RWPE2 (cell line): Measurements from ENCODE around the gene LCMT1.

Experiments
- ATAC-seq: fragments of 200-7000 bp; cut with Tn5 transposase; 3 replicates; pipeline ENCODE4 v1.9.1; 2021; ENCODE audit warnings: low read depth
- DNase-seq: peaks from one replicate; pipeline ENCODE4 v3.0.0-alpha.2; 2020; ENCODE audit warnings: low spot score
- H3K27ac ChIP-seq: fragments of 450-650 bp; 2 replicates; pipeline ENCODE4 v1.5.1; 2017; ENCODE audit warnings: mild to moderate bottlenecking; ENCODE audit not compliant: poor library complexity, severe bottlenecking
- H3K27me3 ChIP-seq: fragments of 250-450 bp; sonication (Bioruptor Pico); 2 replicates; pipeline ENCODE4 v1.5.1; 2021; ENCODE audit warnings: mild to moderate bottlenecking, moderate library complexity; ENCODE audit not compliant: insufficient read depth, poor library complexity, severe bottlenecking
- H3K36me3 ChIP-seq: fragments of 250-450 bp; sonication (Bioruptor Pico); 2 replicates; pipeline ENCODE4 v1.5.1; 2020; ENCODE audit warnings: low read depth, mild to moderate bottlenecking, moderate library complexity
- H3K4me1 ChIP-seq: fragments of 250-450 bp; sonication (Bioruptor Pico); 2 replicates; pipeline ENCODE4 v1.5.1; 2021; ENCODE audit warnings: mild to moderate bottlenecking, moderate library complexity; ENCODE audit not compliant: insufficient read depth, poor library complexity, severe bottlenecking
- H3K4me3 ChIP-seq: fragments of 250-450 bp; sonication (Bioruptor Pico); 2 replicates; pipeline ENCODE4 v1.5.1; 2021; ENCODE audit warnings: mild to moderate bottlenecking, moderate library complexity; ENCODE audit not compliant: severe bottlenecking
- H3K9me3 ChIP-seq: fragments of 250-450 bp; sonication (Bioruptor Pico); 2 replicates; pipeline ENCODE4 v1.5.1; 2021; ENCODE audit warnings: mild to moderate bottlenecking, moderate library complexity; ENCODE audit not compliant: severe bottlenecking
- TF ChIP-seq, protein P1 (sequence below): fragments of 450-650 bp; IDR thresholded peaks from one replicate; pipeline ENCODE4 v1.5.1; 2017; ENCODE audit warnings: mild to moderate bottlenecking, moderate library complexity; ENCODE audit not compliant: poor library complexity, severe bottlenecking

LCMT1 gene

DNA sequence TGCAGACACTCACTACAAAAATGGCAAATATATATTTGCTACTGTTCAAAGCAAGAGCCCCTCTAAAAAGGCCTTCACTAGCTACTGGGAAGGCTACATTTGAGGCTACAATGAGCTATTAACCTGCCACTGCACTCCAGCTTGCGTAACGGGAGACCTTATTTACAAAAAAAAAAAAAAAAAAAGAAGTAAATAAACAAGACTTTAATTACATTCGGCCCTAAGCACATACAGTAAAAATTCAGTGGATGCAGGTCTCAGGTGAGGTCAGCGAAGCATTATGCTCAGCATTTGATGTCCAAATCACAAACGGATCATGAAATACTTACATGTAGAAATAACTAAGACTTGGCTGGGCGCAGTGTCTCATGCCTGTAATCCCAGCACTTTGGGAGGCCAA is 26.7 kb upstream of the LCMT1 start:
- ATAC-seq: no peak

DNA sequence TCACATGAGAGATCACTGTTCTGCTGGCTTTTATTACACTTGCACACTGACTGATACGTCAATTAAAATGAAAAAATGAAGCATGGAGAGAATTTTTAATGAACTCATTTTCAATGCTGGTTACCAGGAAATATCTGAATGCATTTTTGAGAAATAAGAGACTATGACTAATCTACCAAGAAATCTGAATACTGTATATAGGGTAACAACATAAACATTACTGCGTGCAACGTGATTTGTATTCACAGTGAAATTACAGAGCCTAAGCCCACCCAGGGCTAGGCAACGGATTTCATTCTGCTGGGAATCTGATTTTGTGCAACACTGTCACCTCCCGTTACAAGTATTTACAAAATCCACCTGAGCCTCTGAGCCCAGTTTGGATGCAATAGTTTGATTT is 23.8 kb upstream of the LCMT1 start:
- Histone ChIP-seq H3K4me3 (no peak overlapping the region), H3K27me3 (no peaks in the 10 kb centered on the region), H3K36me3 (no peaks in the 10 kb centered on the region), H3K27ac (no peak overlapping the region), H3K4me1 (no peaks in the 10 kb centered on the region), H3K9me3 (no peaks in the 10 kb centered on the region)
- ATAC-seq (no peak), DNase-seq (no peak)
- TF ChIP-seq, protein P1, sequence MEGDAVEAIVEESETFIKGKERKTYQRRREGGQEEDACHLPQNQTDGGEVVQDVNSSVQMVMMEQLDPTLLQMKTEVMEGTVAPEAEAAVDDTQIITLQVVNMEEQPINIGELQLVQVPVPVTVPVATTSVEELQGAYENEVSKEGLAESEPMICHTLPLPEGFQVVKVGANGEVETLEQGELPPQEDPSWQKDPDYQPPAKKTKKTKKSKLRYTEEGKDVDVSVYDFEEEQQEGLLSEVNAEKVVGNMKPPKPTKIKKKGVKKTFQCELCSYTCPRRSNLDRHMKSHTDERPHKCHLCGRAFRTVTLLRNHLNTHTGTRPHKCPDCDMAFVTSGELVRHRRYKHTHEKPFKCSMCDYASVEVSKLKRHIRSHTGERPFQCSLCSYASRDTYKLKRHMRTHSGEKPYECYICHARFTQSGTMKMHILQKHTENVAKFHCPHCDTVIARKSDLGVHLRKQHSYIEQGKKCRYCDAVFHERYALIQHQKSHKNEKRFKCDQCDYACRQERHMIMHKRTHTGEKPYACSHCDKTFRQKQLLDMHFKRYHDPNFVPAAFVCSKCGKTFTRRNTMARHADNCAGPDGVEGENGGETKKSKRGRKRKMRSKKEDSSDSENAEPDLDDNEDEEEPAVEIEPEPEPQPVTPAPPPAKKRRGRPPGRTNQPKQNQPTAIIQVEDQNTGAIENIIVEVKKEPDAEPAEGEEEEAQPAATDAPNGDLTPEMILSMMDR: no peak

More for the DNA sequence above, 26.7 kb upstream of the LCMT1 start:
- H3K27me3 ChIP-seq: no peaks in the 10 kb centered on the region
- no peaks in the 10 kb centered on the region for H3K36me3 ChIP-seq
- no peaks in the 10 kb centered on the region for H3K4me1 ChIP-seq
- no peak for DNase-seq
- TF ChIP-seq, protein P1: no peak
- H3K27ac ChIP-seq: no peak overlapping the region
- H3K4me3 ChIP-seq: no peak overlapping the region
- no peaks in the 10 kb centered on the region for H3K9me3 ChIP-seq

GRCh38 chr16:25089351-25089750 is 22.2 kb upstream of the LCMT1 start:
- no peaks in the 10 kb centered on the region for H3K9me3 ChIP-seq
- ATAC-seq: peak; percentile 50; the same call in 1 of the 3 replicates
- H3K36me3 ChIP-seq: no peaks in the 10 kb centered on the region
- no peak overlapping the region for H3K27ac ChIP-seq
- no peaks in the 10 kb centered on the region for H3K4me1 ChIP-seq
- H3K27me3 ChIP-seq: no peaks in the 10 kb centered on the region
- no peak overlapping the region for H3K4me3 ChIP-seq
- TF ChIP-seq, protein P1: no peak
- no peak for DNase-seq

- no peak for DNase-seq
- Histone ChIP-seq H3K27me3 (no peaks in the 10 kb centered on the region), H3K36me3 (no peaks in the 10 kb centered on the region), H3K27ac (no peak overlapping the region), H3K4me3 (no peak overlapping the region), H3K4me1 (no peaks in the 10 kb centered on the region), H3K9me3 (no peaks in the 10 kb centered on the region)
- ATAC-seq: no peak
- TF ChIP-seq, protein P1: no peak
Observed at GRCh38 chr16:25092441-25092840, 19.1 kb upstream of the LCMT1 start.

DNA sequence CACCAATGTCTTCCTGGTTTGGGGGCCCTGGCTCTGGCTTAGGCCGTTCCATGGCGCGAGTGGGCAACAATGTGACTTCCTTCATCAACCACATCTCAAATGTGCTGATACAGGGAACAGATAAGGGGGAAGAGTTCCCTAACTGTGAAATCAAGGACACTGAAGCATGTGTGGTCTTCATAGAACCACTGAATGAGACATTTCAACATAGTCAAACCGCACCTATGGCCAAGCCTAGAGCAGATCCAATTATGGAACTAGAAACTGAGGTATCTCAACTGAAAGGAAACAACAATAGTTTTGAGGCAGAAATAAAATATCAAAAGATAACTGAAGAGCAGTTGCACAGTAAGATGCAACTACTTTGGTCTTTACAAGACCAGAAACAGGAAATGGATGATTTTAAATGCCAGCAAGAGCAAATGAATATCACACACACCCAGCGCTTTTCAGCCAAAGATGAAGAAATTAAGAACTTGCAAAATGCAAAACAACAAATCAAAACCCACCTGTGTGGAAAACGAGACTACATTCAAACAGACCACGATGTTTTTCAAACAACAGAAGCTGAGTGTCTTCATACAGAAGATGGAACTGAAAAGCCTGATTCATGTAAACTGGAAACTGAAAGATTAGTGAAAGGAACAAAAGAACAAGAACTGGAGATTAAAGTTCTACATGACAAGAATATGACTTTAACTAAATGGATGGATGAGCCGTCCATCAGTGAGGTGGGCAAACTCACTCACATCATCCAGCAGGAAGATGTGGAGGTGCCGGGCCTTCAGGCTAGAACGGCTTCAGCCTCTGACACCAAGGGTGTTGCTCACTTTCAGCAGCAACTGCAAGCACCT is 18.1 kb upstream of the LCMT1 start:
- Histone ChIP-seq H3K9me3 (no peaks in the 10 kb centered on the region), H3K4me3 (no peak overlapping the region), H3K27ac (no peak overlapping the region), H3K27me3 (no peaks in the 10 kb centered on the region), H3K4me1 (no peaks in the 10 kb centered on the region), H3K36me3 (no peaks in the 10 kb centered on the region)
- DNase-seq: no peak
- ATAC-seq: no peak
- TF ChIP-seq, protein P1: no peak
